AG09309 (cell line): ENCODE data around the gene TNFRSF18.

Source experiments
- DNase-seq: peaks from one replicate; pipeline ENCODE4 v3.0.0-alpha.2; 2010; ENCODE audit warnings: low read depth
- H3K4me3 ChIP-seq: 2 replicates; pipeline ENCODE4 v1.5.1; 2011; ENCODE audit warnings: mild to moderate bottlenecking, low read depth, low read length, moderate library complexity; ENCODE audit not compliant: control insufficient read depth
- TF ChIP-seq, protein P1 (sequence below): IDR thresholded peaks from 2 replicates; pipeline ENCODE4 v1.5.1; 2011; ENCODE audit warnings: mild to moderate bottlenecking, low read depth, low read length, inconsistent platforms; ENCODE audit not compliant: insufficient read depth, control insufficient read depth; ENCODE audit errors: missing control alignments

The TNFRSF18 gene

DNA sequence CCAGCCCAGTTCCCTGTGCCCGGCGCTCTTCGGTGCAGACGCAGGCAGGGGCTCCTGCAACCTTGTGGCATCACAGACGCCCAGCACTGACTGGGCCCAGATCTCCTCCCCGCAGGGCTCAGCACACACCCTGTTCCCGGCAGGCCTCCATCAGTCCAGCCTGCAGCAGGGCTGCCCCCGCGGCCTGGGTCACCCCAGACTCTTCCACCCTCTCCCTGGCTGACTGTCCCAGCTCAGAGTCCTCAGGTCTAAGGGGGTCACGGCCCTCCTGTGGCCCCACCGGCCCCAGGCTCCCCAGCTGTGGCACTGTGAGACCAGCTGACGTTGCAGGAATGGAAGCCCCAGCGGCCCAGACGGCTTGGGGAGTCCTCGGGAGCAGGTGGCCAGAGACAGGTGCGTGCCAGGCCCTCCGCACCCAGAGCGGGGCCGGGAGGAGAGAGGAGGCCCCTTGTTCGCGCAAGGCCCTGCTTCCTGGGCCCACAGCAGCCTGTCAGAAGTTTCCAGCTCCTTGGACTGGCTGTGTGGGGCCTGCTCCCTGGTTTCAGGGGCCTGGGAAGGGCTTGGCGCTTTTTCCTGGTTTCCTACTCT is 29.9 kb upstream of the TNFRSF18 start:
- H3K4me3 ChIP-seq: no peak overlapping the region
- TF ChIP-seq, protein P1, sequence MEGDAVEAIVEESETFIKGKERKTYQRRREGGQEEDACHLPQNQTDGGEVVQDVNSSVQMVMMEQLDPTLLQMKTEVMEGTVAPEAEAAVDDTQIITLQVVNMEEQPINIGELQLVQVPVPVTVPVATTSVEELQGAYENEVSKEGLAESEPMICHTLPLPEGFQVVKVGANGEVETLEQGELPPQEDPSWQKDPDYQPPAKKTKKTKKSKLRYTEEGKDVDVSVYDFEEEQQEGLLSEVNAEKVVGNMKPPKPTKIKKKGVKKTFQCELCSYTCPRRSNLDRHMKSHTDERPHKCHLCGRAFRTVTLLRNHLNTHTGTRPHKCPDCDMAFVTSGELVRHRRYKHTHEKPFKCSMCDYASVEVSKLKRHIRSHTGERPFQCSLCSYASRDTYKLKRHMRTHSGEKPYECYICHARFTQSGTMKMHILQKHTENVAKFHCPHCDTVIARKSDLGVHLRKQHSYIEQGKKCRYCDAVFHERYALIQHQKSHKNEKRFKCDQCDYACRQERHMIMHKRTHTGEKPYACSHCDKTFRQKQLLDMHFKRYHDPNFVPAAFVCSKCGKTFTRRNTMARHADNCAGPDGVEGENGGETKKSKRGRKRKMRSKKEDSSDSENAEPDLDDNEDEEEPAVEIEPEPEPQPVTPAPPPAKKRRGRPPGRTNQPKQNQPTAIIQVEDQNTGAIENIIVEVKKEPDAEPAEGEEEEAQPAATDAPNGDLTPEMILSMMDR: no peak
- DNase-seq: no peak

- no peak overlapping the region for H3K4me3 ChIP-seq
- TF ChIP-seq, protein P1: no peak
- no peak for DNase-seq
These were observed 28.8 kb upstream of the TNFRSF18 start for GRCh38 chr1:1235016-1235744.

DNA sequence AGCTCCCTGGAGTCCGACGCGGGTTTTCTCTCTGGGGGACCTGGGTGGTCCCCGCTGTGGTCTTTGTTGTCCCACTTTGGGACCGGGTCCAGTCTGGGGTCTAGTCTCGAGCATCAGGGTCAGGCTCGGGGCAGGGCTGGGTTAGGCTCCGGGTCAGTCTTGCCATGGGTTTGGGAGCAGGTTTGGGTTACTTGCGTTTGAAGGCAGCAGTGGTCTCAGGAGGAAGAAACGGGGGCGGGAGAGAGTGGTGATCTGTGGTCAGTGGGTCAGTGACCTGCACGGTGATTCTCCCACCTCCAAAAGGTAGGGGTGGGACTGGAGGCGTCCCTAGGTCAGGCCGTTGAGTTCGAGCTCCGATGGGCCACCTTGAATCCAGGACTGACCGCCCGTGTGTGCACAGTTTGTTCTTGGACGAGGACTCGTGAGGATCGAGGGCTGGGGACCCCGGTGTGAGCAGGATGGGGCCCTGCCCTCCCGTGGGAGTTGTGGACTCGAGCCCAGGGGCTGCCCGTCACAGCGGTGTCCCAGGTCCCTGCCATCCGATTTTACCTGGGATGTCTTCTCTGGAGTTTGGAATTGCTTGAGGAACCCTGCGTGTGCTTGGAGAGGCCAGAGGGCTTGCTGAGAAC is 27.9 kb upstream of the TNFRSF18 start:
- H3K4me3 ChIP-seq: no peak overlapping the region
- no peak for DNase-seq
- TF ChIP-seq, protein P1: no peak

DNA sequence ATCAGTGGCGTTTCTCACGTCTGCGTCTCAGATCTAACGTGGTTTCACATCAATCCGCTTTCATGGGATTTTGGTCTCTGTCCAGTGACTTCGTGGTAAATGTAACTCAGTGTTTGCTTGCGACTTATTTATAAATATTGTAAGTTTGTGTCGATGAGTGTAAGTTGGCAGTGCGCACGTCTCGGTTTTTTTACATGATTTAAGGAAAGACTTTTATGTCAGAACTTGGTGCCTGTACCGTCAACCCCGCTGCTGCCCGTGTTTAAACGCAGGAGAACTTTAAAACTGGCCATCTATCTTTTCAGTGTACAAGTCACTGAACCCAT is 27.1 kb upstream of the TNFRSF18 start:
- DNase-seq: no peak
- TF ChIP-seq, protein P1: no peak
- no peak overlapping the region for H3K4me3 ChIP-seq

DNA sequence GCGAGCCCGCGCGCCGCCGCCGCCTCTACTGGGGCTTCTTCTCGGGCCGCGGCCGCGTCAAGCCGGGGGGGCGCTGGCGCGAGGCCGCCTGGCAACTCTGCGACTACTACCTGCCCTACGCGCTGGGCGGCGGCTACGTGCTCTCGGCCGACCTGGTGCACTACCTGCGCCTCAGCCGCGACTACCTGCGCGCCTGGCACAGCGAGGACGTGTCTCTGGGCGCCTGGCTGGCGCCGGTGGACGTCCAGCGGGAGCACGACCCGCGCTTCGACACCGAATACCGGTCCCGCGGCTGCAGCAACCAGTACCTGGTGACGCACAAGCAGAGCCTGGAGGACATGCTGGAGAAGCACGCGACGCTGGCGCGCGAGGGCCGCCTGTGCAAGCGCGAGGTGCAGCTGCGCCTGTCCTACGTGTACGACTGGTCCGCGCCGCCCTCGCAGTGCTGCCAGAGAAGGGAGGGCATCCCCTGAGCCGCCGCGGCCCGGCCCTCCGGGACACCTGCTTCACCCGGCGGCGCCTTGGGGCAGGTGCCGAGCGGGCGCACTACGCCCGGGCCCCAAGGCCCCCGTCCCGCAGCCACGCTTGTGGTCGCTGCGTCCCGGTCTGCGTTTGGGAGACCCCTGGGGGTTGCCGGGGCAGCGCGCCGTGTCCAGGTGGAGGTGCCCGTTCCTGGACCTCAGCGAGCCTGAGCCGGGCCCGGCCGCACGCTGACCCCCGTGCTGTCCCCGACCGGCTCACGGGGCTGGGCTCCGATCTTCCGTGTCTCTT is 26.6 kb upstream of the TNFRSF18 start:
- H3K4me3 ChIP-seq: no peak overlapping the region
- TF ChIP-seq, protein P1: no peak
- no peak for DNase-seq

GRCh38 chr1:1232208-1232795 is 25.9 kb upstream of the TNFRSF18 start, which contains the start of gene B3GALT6:
Gene B3GALT6 (plus strand): TSS chr1:1232237. CDS start chr1:1232279, 42 bp downstream.
- H3K4me3 ChIP-seq: peak within 1 kb of the TSS; percentile 93
- TF ChIP-seq, protein P1: no peak
- no peak for DNase-seq
